ENCODE data around the gene LRIT1.

The LRIT1 gene

GRCh38 chr10:84191106-84191505 lies 50.2 kb downstream of the LRIT1 start:
- no peak for DNase-seq

DNA sequence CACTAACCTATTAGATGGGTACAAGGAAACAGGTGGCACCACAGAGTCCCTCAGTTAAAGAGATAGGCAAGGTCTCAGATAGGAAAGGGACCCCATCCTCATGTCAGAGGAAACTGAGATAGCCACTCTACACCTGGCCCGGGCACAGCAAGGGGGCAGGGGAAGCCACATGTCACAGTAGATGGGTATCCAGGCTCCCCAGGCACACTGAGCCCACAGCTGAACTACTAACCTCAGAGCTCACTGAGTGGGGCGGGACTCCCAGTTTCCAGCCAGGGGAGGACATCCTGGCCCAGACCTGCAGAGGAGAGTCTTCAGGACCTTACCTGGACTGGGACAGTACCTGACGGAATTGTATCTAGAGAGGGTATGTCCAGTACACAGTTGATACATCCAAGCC lies 50.7 kb downstream of the LRIT1 start:
- no peak for DNase-seq

DNA sequence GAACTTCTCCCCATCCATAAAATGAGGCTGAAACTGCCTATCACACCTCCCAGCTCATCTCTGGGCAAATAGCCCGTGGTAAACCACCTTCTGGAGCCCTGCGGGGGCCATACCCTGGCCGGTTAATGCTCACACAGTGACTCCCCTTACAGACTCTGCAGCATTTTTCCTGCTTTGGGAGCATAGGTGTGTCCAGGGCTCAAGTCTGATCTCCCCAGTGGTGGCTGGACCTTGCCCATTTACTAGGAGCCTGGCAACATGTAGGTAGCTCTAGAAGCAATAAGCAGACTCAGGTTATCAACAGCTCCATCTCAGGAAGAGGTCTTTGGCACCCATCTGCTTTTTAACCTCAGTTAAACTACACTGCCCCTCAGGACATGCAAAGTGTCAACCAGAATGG lies 52.5 kb downstream of the LRIT1 start:
- no peak for DNase-seq

- no peak for DNase-seq
Measured at GRCh38 chr10:84185526-84186175, 55.7 kb downstream of the LRIT1 start.

GRCh38 chr10:84184517-84184916 lies 56.8 kb downstream of the LRIT1 start:
- DNase-seq, result no peak

- DNase-seq, result no peak
Measured at GRCh38 chr10:84181631-84182030, 59.7 kb downstream of the LRIT1 start.

Data from activated CD4-positive, alpha-beta T cell treated with anti-CD3 and anti-CD28 coated beads, Interleukin-2, amount 50 U/mL, for 1 hour (primary cell).